K562 (cell line): ENCODE measurements around the gene PRKAA2.

Experiments
- FOSL1 ChIP-seq: fragments of 200-800 bp; sonication (Bioruptor generic); conservative IDR thresholded peaks from 2 replicates; pipeline ENCODE4 v1.6.1; 2016; ENCODE audit warnings: missing genetic modification characterization, missing compliant biosample characterization
- HDAC2 ChIP-seq: fragments of 450-650 bp; IDR thresholded peaks from 2 replicates; pipeline ENCODE4 v1.6.1; 2016; ENCODE audit warnings: mild to moderate bottlenecking
- ILK ChIP-seq: fragments of 450-650 bp; IDR thresholded peaks from 2 replicates; pipeline ENCODE4 v1.6.1; 2016; ENCODE audit warnings: missing genetic modification characterization, low read depth, mild to moderate bottlenecking, missing compliant biosample characterization, moderate library complexity, borderline replicate concordance
- MAFK ChIP-seq: IDR thresholded peaks from 2 replicates; pipeline ENCODE4 v1.6.1; 2011; ENCODE audit warnings: low read length, improper control_type of control experiment
- POLR2A ChIP-seq: fragments of 450-650 bp; conservative IDR thresholded peaks from 2 replicates; pipeline ENCODE4 v1.6.1; 2016
- RFX5 ChIP-seq: IDR thresholded peaks from 2 replicates; pipeline ENCODE4 v1.6.1; 2011; ENCODE audit warnings: low read depth, mild to moderate bottlenecking, improper control_type of control experiment, low read length
- TF ChIP-seq, protein P1 (sequence below): sonication (generic); formaldehyde crosslinking; IDR thresholded peaks from 2 replicates; pipeline ENCODE4 v1.8.1; 2022; ENCODE audit warnings: missing genetic modification reagents
- TF ChIP-seq, protein P2 (sequence below): fragments of 250-450 bp; sonication (Bioruptor Pico); IDR thresholded peaks from 2 replicates; pipeline ENCODE4 v1.4.0; 2020; ENCODE audit warnings: mild to moderate bottlenecking
- TF ChIP-seq, protein P3 (sequence below): sonication (generic); formaldehyde crosslinking; IDR thresholded peaks from 2 replicates; pipeline ENCODE4 v1.9.0; 2022; ENCODE audit warnings: mild to moderate bottlenecking, missing genetic modification reagents
- TF ChIP-seq, protein P4 (sequence below): sonication (generic); formaldehyde crosslinking; IDR thresholded peaks from 2 replicates; pipeline ENCODE4 v1.8.1; 2023; ENCODE audit warnings: missing genetic modification reagents, mild to moderate bottlenecking, borderline replicate concordance

DNA sequence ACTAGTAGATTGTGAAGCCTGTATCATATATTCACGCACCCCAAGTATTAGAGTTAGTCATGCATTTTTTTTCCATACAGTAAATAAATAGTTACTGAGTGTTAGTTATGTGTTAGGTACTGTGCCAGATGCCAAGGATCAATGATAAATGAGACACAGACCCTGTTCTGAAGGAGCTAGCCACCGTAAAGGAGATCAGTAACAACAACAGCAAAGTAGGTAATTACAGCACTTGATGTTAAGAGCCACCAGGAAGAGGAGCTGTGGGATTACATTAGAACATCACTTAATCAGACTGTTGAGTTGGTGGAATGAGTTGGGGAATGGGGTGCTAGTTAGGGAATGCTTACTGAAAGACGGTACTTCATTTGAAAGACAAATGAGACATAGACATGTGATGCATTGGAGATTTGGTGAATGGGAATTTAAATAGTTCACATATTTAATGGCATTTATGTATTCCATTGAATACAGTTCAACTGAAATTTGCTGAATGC, 21.0 kb downstream of the PRKAA2 start:
- TF ChIP-seq FOSL1 (tag) (no peak), ILK (tag) (no peak), RFX5 (no peak), HDAC2 (no peak), POLR2A (no peak), MAFK (no peak)
- TF ChIP-seq, protein P1, sequence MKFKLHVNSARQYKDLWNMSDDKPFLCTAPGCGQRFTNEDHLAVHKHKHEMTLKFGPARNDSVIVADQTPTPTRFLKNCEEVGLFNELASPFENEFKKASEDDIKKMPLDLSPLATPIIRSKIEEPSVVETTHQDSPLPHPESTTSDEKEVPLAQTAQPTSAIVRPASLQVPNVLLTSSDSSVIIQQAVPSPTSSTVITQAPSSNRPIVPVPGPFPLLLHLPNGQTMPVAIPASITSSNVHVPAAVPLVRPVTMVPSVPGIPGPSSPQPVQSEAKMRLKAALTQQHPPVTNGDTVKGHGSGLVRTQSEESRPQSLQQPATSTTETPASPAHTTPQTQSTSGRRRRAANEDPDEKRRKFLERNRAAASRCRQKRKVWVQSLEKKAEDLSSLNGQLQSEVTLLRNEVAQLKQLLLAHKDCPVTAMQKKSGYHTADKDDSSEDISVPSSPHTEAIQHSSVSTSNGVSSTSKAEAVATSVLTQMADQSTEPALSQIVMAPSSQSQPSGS: no peak
- TF ChIP-seq, protein P2, sequence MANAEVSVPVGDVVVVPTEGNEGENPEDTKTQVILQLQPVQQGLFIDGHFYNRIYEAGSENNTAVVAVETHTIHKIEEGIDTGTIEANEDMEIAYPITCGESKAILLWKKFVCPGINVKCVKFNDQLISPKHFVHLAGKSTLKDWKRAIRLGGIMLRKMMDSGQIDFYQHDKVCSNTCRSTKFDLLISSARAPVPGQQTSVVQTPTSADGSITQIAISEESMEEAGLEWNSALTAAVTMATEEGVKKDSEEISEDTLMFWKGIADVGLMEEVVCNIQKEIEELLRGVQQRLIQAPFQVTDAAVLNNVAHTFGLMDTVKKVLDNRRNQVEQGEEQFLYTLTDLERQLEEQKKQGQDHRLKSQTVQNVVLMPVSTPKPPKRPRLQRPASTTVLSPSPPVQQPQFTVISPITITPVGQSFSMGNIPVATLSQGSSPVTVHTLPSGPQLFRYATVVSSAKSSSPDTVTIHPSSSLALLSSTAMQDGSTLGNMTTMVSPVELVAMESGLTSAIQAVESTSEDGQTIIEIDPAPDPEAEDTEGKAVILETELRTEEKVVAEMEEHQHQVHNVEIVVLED (CRISPR knock-in tag): no peak
- TF ChIP-seq, protein P3, sequence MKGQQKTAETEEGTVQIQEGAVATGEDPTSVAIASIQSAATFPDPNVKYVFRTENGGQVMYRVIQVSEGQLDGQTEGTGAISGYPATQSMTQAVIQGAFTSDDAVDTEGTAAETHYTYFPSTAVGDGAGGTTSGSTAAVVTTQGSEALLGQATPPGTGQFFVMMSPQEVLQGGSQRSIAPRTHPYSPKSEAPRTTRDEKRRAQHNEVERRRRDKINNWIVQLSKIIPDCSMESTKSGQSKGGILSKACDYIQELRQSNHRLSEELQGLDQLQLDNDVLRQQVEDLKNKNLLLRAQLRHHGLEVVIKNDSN: no peak
- TF ChIP-seq, protein P4, sequence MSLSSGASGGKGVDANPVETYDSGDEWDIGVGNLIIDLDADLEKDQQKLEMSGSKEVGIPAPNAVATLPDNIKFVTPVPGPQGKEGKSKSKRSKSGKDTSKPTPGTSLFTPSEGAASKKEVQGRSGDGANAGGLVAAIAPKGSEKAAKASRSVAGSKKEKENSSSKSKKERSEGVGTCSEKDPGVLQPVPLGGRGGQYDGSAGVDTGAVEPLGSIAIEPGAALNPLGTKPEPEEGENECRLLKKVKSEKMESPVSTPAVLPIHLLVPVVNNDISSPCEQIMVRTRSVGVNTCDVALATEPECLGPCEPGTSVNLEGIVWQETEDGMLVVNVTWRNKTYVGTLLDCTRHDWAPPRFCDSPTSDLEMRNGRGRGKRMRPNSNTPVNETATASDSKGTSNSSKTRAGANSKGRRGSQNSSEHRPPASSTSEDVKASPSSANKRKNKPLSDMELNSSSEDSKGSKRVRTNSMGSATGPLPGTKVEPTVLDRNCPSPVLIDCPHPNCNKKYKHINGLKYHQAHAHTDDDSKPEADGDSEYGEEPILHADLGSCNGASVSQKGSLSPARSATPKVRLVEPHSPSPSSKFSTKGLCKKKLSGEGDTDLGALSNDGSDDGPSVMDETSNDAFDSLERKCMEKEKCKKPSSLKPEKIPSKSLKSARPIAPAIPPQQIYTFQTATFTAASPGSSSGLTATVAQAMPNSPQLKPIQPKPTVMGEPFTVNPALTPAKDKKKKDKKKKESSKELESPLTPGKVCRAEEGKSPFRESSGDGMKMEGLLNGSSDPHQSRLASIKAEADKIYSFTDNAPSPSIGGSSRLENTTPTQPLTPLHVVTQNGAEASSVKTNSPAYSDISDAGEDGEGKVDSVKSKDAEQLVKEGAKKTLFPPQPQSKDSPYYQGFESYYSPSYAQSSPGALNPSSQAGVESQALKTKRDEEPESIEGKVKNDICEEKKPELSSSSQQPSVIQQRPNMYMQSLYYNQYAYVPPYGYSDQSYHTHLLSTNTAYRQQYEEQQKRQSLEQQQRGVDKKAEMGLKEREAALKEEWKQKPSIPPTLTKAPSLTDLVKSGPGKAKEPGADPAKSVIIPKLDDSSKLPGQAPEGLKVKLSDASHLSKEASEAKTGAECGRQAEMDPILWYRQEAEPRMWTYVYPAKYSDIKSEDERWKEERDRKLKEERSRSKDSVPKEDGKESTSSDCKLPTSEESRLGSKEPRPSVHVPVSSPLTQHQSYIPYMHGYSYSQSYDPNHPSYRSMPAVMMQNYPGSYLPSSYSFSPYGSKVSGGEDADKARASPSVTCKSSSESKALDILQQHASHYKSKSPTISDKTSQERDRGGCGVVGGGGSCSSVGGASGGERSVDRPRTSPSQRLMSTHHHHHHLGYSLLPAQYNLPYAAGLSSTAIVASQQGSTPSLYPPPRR (CRISPR knock-in tag): no peak
